Panc1 (cell line): ENCODE data around the gene SLC51A.

Experiments
- POLR2AphosphoS5 ChIP-seq: IDR thresholded peaks from 2 replicates; pipeline ENCODE4 v1.6.1; 2012; ENCODE audit warnings: mild to moderate bottlenecking, low read depth, low read length, moderate library complexity
- SIN3A ChIP-seq: IDR thresholded peaks from 2 replicates; pipeline ENCODE4 v1.6.1; 2012; ENCODE audit warnings: low read depth, mild to moderate bottlenecking, low read length, moderate library complexity, borderline replicate concordance; ENCODE audit not compliant: insufficient read depth
- TCF7L2 ChIP-seq: IDR thresholded peaks from 2 replicates; pipeline ENCODE4 v1.6.1; 2011; ENCODE audit warnings: mild to moderate bottlenecking, low read depth, low read length, inconsistent platforms
- TF ChIP-seq, protein P1 (sequence below): fragments of 450-650 bp; IDR thresholded peaks from 2 replicates; pipeline ENCODE4 v1.5.1; 2017; ENCODE audit warnings: mild to moderate bottlenecking
- TF ChIP-seq, protein P2 (sequence below), 2 experiments: IDR thresholded peaks; 2 replicates each; pipeline ENCODE4 v1.6.1; 2011 to 2012; ENCODE audit warnings: low read depth in 2 of 2, control low read depth in 1 of 2, low read length in 1 of 2, mild to moderate bottlenecking in 1 of 2, moderate library complexity in 1 of 2; ENCODE audit not compliant: insufficient read depth in 1 of 2

DNA sequence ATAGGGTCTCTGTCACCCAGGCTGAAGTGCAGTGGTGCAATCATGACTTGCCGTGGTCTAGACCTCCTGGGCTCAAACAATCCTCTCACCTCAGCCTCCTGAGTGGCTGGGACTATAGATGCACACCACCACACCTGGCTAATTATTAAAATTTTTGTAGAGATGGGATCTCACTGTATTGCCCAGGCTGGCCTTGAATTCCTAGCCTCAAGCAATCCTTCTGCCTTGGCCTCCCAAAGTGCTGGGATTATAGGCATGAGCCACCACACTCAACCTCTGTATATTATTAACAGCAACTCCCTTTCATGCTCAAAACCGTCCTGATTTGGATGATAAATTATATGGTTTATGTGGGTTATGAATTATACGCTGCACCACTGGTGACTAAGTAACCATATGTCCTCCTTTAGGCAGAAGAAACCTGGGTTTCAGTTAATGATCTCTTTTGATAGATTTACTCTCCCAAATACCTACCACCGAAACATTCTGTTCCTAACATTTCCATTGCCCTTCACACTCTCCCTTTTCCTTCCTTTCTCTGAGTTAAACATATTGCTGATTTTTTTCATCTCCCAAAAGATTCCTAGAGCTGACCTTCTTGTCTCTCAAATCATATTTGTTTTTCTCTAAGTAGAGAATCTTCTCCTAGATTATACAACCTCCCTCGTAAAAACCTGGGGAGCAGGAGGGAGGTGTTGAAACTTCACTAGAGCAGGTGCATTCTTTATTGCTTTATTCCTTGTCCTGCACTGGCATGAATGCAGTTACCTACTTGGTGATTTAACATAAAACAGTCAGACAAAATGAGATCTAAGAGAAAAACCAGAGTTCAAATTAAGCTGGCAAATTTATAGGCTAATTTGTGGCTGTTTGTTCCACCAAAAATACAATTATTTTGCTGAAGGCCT, 38.3 kb downstream of the SLC51A start:
- TF ChIP-seq, protein P1, sequence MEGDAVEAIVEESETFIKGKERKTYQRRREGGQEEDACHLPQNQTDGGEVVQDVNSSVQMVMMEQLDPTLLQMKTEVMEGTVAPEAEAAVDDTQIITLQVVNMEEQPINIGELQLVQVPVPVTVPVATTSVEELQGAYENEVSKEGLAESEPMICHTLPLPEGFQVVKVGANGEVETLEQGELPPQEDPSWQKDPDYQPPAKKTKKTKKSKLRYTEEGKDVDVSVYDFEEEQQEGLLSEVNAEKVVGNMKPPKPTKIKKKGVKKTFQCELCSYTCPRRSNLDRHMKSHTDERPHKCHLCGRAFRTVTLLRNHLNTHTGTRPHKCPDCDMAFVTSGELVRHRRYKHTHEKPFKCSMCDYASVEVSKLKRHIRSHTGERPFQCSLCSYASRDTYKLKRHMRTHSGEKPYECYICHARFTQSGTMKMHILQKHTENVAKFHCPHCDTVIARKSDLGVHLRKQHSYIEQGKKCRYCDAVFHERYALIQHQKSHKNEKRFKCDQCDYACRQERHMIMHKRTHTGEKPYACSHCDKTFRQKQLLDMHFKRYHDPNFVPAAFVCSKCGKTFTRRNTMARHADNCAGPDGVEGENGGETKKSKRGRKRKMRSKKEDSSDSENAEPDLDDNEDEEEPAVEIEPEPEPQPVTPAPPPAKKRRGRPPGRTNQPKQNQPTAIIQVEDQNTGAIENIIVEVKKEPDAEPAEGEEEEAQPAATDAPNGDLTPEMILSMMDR: no peak
- TF ChIP-seq, protein P2, sequence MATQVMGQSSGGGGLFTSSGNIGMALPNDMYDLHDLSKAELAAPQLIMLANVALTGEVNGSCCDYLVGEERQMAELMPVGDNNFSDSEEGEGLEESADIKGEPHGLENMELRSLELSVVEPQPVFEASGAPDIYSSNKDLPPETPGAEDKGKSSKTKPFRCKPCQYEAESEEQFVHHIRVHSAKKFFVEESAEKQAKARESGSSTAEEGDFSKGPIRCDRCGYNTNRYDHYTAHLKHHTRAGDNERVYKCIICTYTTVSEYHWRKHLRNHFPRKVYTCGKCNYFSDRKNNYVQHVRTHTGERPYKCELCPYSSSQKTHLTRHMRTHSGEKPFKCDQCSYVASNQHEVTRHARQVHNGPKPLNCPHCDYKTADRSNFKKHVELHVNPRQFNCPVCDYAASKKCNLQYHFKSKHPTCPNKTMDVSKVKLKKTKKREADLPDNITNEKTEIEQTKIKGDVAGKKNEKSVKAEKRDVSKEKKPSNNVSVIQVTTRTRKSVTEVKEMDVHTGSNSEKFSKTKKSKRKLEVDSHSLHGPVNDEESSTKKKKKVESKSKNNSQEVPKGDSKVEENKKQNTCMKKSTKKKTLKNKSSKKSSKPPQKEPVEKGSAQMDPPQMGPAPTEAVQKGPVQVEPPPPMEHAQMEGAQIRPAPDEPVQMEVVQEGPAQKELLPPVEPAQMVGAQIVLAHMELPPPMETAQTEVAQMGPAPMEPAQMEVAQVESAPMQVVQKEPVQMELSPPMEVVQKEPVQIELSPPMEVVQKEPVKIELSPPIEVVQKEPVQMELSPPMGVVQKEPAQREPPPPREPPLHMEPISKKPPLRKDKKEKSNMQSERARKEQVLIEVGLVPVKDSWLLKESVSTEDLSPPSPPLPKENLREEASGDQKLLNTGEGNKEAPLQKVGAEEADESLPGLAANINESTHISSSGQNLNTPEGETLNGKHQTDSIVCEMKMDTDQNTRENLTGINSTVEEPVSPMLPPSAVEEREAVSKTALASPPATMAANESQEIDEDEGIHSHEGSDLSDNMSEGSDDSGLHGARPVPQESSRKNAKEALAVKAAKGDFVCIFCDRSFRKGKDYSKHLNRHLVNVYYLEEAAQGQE (IDR thresholded peaks at IDR 0.05; ENCODE audit: insufficient read depth in 1 of 2, low read depth in 2 of 2, low read length in 1 of 2): no peak
- TF ChIP-seq POLR2AphosphoS5 (no peak), TCF7L2 (no peak), SIN3A (no peak)
